SIG-M5 (cell line): ENCODE data around the gene DPYSL4.

Source experiments
- DNase-seq: peaks from one replicate; lab custom pipeline; 2025; lab: John Stamatoyannopoulos, UW

DPYSL4 gene

GRCh38 chr10:132196178-132197113 is 9.7 kb downstream of the DPYSL4 start:
- no peak for DNase-seq

- DNase-seq, result no peak
Measured at GRCh38 chr10:132197271-132198067, 10.7 kb downstream of the DPYSL4 start.

- DNase-seq, result no peak
Measured at GRCh38 chr10:132198068-132198370, 11.3 kb downstream of the DPYSL4 start.

- no peak for DNase-seq
Measured at GRCh38 chr10:132198381-132199181, 11.8 kb downstream of the DPYSL4 start.

GRCh38 chr10:132199268-132199853 is 12.6 kb downstream of the DPYSL4 start:
- no peak for DNase-seq

GRCh38 chr10:132199854-132200311 is 13.1 kb downstream of the DPYSL4 start:
- DNase-seq, result no peak

- no peak for DNase-seq
Measured at GRCh38 chr10:132200344-132201110, 13.8 kb downstream of the DPYSL4 start.

GRCh38 chr10:132201111-132201969 is 14.6 kb downstream of the DPYSL4 start:
- no peak for DNase-seq

- no peak for DNase-seq
Measured at GRCh38 chr10:132202070-132202970, 15.6 kb downstream of the DPYSL4 start.

- no peak for DNase-seq
Measured at GRCh38 chr10:132203256-132204077, 16.7 kb downstream of the DPYSL4 start.

- DNase-seq, result no peak
Measured at GRCh38 chr10:132204078-132204780, 17.5 kb downstream of the DPYSL4 start.

GRCh38 chr10:132204781-132205473 is 18.2 kb downstream of the DPYSL4 start:
- no peak for DNase-seq

- no peak for DNase-seq
Measured at GRCh38 chr10:132205650-132206376, 19.1 kb downstream of the DPYSL4 start.

GRCh38 chr10:132206377-132206745 is 19.6 kb downstream of the DPYSL4 start:
- DNase-seq, result no peak

- no peak for DNase-seq
Measured at GRCh38 chr10:132206806-132207535, 20.2 kb downstream of the DPYSL4 start.
